GM12891 (cell line): ENCODE measurements around the gene ZDHHC11B.
"Not testable (repeated sequence)": the region's sequence is repeated elsewhere in the genome, so short reads cannot be mapped to it uniquely, and the experiment has no call there.

Source experiments
- DNase-seq: peaks from one replicate; pipeline ENCODE4 v3.0.0; 2011; ENCODE audit warnings: low spot score; ENCODE audit not compliant: insufficient read length
- FAIRE-seq: peaks from 2 replicates; lab custom pipeline; 2011; peaks lifted over from hg19 to GRCh38; lab: Jason Lieb, UNC
- PAX5 ChIP-seq: IDR thresholded peaks from 2 replicates; pipeline ENCODE4 v1.6.1; 2011; ENCODE audit warnings: low read length, moderate library complexity, mild to moderate bottlenecking; ENCODE audit not compliant: insufficient read depth, severe bottlenecking
- POLR2A ChIP-seq: IDR thresholded peaks from 2 replicates; pipeline ENCODE4 v1.6.1; 2011; ENCODE audit warnings: low read depth, low read length, control low read depth
- POLR2AphosphoS5 ChIP-seq: IDR thresholded peaks from 2 replicates; pipeline ENCODE4 v1.6.1; 2011; ENCODE audit warnings: low read depth, low read length, control low read depth
- POU2F2 ChIP-seq: IDR thresholded peaks from 2 replicates; pipeline ENCODE4 v1.6.1; 2011; ENCODE audit warnings: low read depth, mild to moderate bottlenecking, control low read depth, low read length, moderate library complexity
- SPI1 ChIP-seq: IDR thresholded peaks from 2 replicates; pipeline ENCODE4 v1.6.1; 2011; ENCODE audit warnings: low read depth, low read length, control low read depth
- TAF1 ChIP-seq: IDR thresholded peaks from 2 replicates; pipeline ENCODE4 v1.6.1; 2011; ENCODE audit warnings: low read depth, low read length, control low read depth

The ZDHHC11B gene

DNA sequence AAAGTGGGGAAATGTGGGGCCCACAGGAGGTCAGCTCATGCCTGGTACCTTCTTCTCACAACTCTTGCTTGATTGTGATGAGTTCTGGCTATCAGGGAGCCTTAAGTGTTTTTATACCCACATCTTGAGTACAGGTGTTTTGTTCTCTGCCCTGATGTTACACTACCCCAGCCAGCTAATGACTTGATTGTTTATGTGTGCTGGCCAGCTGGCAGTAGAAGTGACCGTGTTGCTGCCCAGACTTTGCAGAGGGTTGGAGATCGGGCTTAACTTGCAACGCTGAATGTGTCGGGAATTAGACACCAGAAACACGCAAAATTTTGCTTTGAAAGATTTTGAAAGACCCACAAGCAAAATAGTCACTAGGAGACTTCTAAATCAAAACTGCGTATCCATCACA, 16.9 kb upstream of the ZDHHC11B start:
- DNase-seq = no peak
- TF ChIP-seq SPI1 (no peak), POU2F2 (no peak), TAF1 (no peak), POLR2AphosphoS5 (no peak), PAX5 (no peak), POLR2A (no peak)
- no peak for FAIRE-seq

DNA sequence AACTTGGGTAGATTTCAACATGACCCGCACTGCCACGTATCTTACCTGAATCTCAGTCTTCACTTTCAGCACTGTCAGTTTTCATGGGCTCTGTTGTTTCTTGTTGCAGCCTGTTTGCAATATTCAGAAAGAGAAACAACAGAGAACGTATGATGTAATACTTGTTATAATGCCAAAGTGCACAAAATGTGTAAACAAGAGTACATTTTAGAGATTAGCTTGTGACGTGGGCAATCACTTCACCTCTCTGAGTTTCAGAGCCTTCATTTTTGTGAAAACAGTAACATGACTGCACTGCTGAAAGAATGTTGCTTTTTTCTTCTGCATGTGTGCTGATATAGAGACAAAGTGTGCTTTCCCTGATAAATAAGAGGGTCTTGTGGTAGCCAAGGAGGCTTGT, 16.5 kb upstream of the ZDHHC11B start:
- not testable (repeated sequence) for FAIRE-seq, DNase-seq

- not testable (repeated sequence) for FAIRE-seq, DNase-seq
Observed at GRCh38 chr5:798505-799138, 14.1 kb upstream of the ZDHHC11B start.

DNA sequence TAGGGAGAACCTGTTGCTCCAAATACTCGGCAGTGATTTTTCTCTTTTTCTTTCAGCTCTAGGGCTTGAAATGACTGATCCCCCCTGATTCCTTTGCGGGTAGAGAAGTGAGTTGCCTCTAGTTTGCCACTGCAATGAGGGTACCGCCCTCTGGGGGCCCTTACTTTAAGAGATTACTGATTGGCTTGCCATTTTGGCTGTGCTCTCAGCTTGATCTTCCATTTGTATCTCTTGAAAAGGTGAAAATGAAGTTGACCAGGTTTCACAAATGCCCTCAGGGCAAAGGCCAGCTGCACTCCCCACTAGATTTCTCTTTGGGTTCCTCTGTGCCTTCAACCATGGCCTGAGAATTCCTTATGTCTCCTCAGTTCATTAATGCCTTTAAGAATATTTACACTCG, 13.5 kb upstream of the ZDHHC11B start:
- not testable (repeated sequence) for FAIRE-seq

DNA sequence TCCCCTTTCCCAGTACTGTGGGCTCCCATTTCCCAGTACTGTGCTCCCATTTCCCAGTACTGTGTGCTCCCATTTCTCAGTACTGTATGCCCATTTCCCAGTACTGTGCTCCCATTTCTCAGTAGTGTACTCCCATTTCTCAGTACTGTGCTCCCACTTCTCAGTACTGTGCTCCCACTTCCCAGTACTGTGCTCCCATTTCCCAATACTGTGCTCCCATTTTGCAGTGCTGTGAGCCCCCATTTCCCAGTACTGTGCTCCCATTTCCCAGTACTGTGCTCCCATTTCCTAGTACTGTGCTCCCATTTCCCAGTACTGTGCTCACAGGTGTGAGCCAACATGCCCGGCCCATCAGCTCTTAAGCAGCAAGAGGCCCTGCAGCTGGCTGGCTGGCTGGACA, 11.3 kb upstream of the ZDHHC11B start:
- DNase-seq, FAIRE-seq: not testable (repeated sequence)

More for the DNA sequence above, 13.5 kb upstream of the ZDHHC11B start:
- not testable (repeated sequence) for DNase-seq

DNA sequence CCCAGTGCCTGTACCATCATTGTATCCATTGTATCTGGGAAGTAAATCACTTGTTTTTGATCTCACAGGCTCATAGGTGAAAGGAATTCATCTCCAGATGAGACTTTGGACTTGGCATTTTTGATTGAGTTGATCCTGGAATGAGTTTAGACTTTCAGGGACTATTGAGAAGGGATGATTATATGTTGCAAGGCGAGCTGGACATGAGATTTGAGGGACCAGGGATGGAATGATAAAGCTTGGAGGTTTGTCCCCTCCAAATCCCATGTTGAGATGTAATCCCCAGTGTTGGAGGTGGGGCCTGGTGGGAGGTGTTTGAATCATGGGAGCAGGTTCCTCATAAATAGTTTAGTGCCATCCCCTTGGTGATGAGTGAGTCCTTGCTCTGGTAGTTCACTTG, 10.4 kb upstream of the ZDHHC11B start:
- not testable (repeated sequence) for DNase-seq, FAIRE-seq

- not testable (repeated sequence) for FAIRE-seq, DNase-seq
Observed at GRCh38 chr5:788703-789102, 4.2 kb upstream of the ZDHHC11B start.

GRCh38 chr5:787857-788233, 3.3 kb upstream of the ZDHHC11B start:
- peak; percentile 51 for FAIRE-seq

GRCh38 chr5:787224-787856, 2.8 kb upstream of the ZDHHC11B start:
- not testable (repeated sequence) for DNase-seq

More at GRCh38 chr5:787857-788233, 3.3 kb upstream of the ZDHHC11B start:
- not testable (repeated sequence) for DNase-seq

DNA sequence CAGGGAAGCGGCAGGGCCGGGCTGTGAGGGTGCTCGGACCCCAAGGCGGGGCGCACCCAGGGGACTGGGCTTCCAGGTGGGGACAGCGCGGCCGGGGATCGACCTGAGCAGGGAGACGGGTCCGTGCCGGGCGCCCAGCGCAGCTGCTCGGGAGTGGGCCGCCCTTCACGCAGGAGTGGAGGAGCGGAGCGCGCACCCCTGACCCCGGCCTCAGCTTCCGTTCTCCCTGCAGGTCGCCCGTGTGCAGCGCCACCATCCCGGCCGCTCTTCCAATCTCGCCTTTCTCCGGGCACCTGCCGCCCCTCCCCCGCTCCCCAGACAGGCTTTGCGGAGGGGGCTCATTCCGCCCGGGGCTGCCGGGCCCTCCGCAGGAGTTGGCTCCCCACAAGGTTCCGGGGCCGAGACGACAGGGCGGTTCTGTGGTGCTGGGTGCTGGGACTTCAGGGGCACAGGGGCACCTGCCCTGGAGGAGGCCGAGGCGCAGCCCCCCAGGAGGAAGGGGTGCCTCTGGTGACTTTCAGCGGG, 714 bp upstream of the ZDHHC11B start:
- not testable (repeated sequence) for FAIRE-seq
- peak; percentile 4 for DNase-seq

More at GRCh38 chr5:787224-787856, 2.8 kb upstream of the ZDHHC11B start:
- not testable (repeated sequence) for FAIRE-seq

DNA sequence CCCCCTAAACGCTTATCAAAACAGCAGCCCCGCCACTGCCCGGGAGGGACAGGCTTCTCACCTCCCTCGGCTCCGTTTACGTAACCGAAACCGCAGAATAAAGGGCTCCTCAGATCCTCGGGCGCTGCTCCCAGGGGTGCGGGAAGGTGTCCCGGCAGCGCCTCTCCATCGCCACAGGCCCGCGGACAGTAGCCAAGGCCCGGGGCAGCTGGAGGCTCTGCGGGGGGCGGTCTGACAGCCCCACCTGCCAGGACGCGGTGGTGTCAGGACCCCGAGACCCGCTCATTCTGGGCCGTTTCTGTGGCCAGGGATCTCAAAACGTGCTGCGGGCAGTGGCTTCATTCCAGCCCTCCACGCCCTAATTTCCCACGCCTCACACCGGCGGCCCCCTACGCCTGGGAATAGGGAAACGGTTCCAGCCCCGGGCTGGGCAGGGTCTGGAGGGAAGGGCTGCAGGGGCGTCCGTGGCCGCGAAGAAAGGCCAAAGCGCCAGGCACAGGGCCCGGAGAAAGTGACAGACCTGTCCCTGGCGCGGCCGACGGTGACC, 575 bp downstream of the ZDHHC11B start:
- peak; percentile 22 for DNase-seq

DNA sequence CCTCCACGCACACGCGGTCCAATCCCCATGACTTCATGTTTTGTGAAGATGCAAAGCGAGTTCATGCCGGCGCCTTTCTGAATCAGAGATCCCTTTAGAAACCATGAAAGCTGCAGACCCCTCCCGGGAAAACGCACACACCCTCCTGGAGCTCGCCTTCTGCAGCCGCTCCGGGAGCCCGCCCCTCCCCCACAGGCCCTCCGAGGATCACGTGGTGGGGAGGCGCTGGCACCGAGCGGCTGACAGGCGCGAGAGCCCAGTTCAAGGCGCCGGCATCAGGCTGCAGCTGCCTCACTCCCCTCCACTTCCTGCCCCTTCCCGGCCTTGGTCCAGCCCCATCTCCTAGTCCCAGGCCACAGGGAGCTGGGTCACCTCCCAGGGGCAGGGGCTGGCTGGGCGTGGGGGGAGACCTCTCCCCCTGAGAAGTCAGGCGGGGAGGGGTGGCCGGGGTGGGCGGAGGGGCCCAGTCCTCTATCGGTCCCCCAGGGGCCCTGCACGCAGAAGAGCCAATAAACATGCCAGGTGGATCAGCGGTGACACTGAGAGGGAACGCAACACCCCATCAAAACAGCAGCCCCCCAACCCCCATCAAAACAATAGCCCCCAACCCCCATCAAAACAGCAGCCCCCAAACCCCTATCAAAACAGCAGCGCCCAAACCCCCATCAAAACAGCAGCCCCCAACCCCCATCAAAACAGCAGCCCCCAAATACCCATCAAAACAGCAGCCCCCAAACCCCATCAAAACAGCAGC, 1.3 kb downstream of the ZDHHC11B start:
- DNase-seq, FAIRE-seq: not testable (repeated sequence)

More for the DNA sequence above, 575 bp downstream of the ZDHHC11B start:
- not testable (repeated sequence) for FAIRE-seq

GRCh38 chr5:782356-782755, 2.2 kb downstream of the ZDHHC11B start:
- DNase-seq, FAIRE-seq: not testable (repeated sequence)

DNA sequence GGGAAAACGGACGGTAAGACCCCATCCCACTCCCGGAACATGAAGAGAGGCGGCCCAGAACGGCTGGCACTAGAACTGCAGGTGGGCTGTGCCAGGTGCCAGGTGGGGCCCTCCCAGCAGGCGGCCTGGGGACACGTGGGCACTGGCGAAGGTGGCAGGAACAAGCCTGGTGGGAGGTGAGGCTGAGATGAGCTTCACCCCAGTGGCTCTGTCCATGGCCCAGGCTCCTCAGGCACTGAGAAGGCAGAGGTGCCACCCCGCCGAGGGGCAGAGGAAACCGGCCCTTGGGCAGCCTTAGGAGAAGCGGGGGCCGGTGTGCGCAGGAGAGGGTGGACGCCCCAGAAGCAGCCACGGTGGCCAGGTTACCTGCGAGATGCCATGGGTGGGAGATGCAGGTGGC, 4.0 kb downstream of the ZDHHC11B start:
- not testable (repeated sequence) for DNase-seq, FAIRE-seq

DNA sequence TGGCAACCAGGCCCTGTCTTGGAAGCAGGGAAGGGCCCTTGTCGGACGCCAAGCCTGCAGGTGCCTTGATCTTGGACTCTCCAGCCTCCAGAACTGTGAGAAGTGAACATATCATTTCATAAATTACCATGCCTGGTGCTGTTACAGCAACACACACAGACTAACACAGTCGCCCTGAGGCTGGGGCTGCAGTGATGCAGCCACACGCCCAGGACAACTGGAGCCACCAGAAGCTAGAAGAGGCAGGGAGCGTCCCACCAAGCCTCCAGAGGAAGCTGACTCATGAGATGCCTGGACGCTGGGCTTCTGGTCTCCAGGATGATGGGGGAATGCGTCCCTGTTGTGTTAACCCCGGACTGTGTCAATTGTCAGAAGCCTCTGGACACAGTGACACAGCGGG, 5.6 kb downstream of the ZDHHC11B start:
- not testable (repeated sequence) for DNase-seq, FAIRE-seq

DNA sequence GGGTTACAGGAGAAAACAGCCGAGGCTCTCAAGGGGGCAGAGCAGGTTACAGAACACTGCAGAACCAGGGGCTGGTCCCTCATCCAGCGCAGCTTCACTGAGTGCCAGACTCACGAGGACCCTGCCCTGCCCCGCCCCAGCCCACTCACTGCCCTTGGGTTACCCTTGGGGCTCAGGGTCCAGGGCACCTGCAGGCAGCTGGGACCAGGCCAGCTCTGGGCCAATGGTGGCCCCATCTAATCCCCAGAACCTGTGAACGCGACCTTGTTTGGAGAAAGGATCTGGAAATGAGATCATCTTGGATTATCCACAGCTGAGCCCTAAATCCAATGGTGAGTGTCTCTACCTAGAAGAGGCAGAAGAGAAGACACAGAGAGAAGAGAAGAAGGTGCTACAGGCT, 6.1 kb downstream of the ZDHHC11B start:
- DNase-seq, FAIRE-seq: not testable (repeated sequence)
